GM12801 (cell line): Measurements from ENCODE around the gene EIF2S1.

Experiments
- TF ChIP-seq, protein P1 (sequence below): IDR thresholded peaks from one replicate; pipeline ENCODE4 v1.5.1; 2011; ENCODE audit warnings: control low read depth; ENCODE audit not compliant: insufficient read length; ENCODE audit errors: extremely low read depth

EIF2S1 gene

DNA sequence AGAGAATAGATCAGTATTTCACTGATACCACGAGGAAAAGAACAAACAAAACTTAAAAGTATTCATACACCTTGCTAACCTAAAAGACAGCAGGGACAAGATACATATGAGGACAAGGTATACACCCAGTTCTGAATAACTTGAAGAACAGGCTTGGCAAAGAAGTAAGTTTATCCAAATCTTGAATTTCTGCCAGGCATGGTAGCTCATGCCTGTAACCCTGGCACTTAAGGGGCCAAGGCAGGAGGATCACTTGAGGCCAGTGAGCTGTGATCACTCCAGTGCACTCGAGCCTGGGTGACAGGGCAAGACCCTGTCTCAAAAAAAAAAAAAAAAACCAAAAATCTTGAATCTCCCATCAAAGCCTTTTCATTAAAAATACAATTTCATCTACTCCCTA, 25.0 kb downstream of the EIF2S1 start:
- TF ChIP-seq, protein P1, sequence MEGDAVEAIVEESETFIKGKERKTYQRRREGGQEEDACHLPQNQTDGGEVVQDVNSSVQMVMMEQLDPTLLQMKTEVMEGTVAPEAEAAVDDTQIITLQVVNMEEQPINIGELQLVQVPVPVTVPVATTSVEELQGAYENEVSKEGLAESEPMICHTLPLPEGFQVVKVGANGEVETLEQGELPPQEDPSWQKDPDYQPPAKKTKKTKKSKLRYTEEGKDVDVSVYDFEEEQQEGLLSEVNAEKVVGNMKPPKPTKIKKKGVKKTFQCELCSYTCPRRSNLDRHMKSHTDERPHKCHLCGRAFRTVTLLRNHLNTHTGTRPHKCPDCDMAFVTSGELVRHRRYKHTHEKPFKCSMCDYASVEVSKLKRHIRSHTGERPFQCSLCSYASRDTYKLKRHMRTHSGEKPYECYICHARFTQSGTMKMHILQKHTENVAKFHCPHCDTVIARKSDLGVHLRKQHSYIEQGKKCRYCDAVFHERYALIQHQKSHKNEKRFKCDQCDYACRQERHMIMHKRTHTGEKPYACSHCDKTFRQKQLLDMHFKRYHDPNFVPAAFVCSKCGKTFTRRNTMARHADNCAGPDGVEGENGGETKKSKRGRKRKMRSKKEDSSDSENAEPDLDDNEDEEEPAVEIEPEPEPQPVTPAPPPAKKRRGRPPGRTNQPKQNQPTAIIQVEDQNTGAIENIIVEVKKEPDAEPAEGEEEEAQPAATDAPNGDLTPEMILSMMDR, result no peak

DNA sequence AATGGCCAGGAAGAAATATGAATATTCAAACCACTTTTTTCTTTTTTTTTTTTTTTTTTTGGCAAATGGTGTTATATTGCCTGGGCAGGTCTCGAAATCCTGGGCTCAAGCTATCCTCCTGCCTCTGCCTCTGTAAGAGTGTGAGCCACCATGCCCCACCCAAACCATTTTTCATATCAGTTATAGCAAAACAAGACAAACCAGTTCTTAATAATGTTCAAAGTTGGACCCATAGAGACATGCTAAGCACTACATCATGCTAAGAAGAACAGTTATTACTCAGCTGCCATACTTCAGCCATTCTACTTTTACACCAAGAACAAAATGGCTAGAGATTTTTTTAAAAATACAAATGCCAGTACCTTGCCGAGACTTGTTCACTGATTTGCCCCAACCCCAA, 25.5 kb downstream of the EIF2S1 start:
- TF ChIP-seq, protein P1, result no peak

DNA sequence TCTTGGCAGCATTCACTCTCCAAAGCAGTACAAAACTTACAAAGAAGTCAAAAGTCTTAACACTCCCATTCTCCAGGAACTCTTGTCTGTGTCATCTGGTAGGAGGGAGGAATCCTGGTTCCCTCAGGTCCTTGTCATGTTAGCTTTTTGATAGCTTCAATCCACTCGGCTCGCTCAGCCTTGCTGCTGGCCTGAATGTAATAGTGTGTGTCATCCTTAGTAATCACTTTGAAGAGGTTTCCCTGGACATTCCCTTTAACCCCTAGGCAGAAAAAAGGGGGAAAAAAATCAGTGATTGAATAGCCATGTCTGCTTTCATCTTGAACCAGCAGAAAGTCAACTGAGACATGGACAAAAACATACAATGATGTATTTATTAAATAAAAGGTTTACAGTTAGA, 27.1 kb downstream of the EIF2S1 start:
- TF ChIP-seq, protein P1, result no peak

DNA sequence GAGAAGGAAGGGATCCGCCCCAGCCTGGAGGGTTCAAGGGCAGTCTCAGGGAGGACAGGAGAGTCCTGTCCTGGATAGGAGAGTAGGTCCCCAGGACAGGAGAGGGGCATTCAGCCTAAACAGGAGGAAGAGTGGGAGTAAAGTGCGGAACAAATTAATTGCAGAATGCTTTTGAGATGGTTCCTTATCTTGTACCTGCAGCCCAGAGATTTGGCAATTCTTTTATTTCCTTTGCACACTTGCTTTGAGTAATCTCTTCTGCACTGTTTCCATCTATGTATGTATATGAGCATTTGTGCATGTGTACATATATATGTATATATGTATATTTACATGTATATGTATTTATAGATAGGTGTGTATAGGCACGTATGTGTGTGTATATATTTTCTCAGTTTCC, 29.1 kb downstream of the EIF2S1 start:
- TF ChIP-seq, protein P1, result no peak

DNA sequence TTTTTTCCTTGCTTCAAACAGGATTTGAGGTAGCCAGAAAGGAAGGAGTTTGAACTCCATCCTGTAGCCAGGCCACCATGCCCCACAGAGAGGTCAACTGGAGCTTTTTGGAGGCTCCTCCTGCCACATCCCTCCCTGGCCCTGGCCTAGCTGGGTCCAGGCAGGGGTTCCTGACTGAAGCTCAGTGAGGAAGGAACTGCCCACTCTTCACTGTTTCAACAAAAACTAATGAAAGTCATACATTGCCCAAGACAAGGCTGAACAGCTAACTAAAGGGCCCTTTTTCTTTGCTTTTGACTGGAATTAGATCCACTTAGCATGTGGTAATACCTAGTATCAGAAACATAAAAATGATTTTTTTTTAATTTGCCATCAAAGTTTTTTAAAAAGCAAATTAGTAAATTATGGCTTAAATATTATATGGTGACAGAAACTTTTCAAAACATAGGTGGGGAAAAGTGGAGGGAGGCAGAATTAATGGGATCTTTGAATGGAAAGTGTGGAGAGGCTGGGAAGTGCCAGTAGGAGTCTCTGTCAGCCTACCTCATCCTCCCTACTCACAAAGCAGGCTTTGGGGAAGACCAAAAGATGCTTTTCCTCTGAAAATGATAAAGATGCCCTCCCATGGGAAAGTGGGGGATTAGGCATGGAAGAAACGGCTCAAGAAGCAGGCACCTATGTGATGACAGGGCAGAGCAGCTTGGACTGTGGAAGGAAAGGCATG, 29.8 kb downstream of the EIF2S1 start:
- TF ChIP-seq, protein P1, result no peak

DNA sequence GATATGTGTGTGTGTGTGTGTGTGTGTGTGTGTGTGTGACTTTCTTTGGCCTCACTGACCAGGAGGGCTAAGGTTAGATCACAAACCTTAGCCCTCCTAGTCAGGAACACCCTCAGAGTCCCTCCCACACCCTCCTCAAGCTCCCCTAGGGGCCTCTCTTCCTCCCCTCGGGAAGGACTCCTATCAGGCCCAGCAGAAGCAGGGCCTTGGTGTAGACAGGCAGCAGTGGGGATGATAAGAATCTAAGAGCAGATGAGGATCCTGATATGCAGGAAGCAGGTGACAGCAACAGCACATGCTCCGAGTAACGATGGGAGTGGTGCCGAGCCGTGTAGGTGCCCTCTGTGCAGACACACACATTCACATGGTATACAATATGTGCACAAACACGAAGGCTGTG, 31.1 kb downstream of the EIF2S1 start:
- TF ChIP-seq, protein P1, result no peak

DNA sequence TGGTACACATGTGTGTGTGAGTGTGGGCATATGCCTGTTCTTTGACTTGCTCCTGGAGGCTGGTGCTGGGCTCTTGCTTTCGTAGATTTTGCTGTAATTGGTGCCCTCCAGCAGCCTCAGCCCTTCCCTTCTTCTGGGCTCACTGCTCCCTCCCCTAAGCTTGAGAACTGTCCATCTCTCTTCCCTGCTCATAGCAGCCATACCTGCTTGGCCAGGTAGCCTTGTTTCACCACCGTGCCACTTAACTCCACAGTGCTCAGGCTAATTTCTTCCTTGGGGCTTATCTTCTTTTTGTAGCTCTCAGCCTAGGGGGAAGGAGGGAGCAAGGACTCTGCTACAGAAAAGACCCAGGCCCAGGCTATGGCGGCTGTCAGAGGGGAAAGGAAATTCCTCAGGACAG, 32.0 kb downstream of the EIF2S1 start:
- TF ChIP-seq, protein P1, result no peak
